GM12872 (cell line): ENCODE measurements around the gene ZC2HC1B.

ENCODE experiments used
- CTCF ChIP-seq: IDR thresholded peaks from 3 replicates; pipeline ENCODE4 v1.5.1; 2011; ENCODE audit warnings: low read depth, mild to moderate bottlenecking, low read length, moderate library complexity; ENCODE audit not compliant: insufficient read depth

The ZC2HC1B gene

GRCh38 chr6:143880412-143880811 lies 16.1 kb downstream of the ZC2HC1B start:
- no peak for TF ChIP-seq CTCF

- no peak for TF ChIP-seq CTCF
Measured at GRCh38 chr6:143882401-143882930, 18.2 kb downstream of the ZC2HC1B start.

- no peak for TF ChIP-seq CTCF
Measured at GRCh38 chr6:143884216-143884900, 20.1 kb downstream of the ZC2HC1B start.

- no peak for TF ChIP-seq CTCF
Measured at GRCh38 chr6:143885116-143885515, 20.8 kb downstream of the ZC2HC1B start.

GRCh38 chr6:143894655-143895054 lies 30.4 kb downstream of the ZC2HC1B start:
- TF ChIP-seq CTCF = no peak

- TF ChIP-seq CTCF = no peak
Measured at GRCh38 chr6:143896126-143896860, 32.0 kb downstream of the ZC2HC1B start.

GRCh38 chr6:143900358-143900757 lies 36.1 kb downstream of the ZC2HC1B start:
- TF ChIP-seq CTCF = no peak
